ENCODE results near the gene GMDS. TPM values are rescaled to one million over a fixed set of nuclear protein-coding genes. Genes with fewer than 3 reads are reported as not detected.

GMDS gene
- total RNA-seq, 1 experiment from 2014 or later: 27.6 TPM

DNA sequence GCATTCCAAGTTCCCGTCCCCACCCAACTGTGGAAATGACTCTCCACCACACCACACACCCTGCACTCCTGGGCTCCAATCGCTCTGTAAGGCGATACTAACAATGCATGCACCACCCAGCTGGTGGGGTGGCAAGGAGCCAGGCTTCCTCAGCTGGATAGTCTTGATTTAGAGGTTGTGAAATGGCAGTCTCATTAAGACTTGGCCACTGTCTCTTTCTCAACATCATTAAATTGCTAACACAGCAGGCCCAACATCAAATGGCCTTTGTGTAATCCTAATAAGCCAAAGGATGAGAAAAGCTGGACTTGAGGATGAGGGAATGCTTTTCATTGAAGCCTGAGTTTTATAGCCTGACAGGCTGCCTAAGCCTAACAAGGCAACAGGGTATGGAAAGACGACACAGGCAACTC, 223.7 kb downstream of the GMDS start:
- Histone ChIP-seq H3K9me3 (ENCODE audit: control insufficient read depth, low read depth, low read length) (no peaks in the 10 kb centered on the region), H3K23me2 (ENCODE audit: insufficient read length, low read depth, low read length, poor library complexity, severe bottlenecking) (no peaks in the 10 kb centered on the region), H2BK12ac (ENCODE audit: insufficient read length, low read depth, low read length) (no peak overlapping the region), H3K79me1 (ENCODE audit: insufficient read depth, low read depth, low read length, poor library complexity, severe bottlenecking) (no peaks in the 10 kb centered on the region), H3K79me2 (ENCODE audit: insufficient read depth, low read length) (no peaks in the 10 kb centered on the region), H3K4me2 (ENCODE audit: insufficient read depth, insufficient read length, low read length) (no peak overlapping the region), H3K56ac (ENCODE audit: insufficient read length, low read depth, low read length) (no peak overlapping the region), H3K4ac (ENCODE audit: low read depth, low read length) (no peak overlapping the region), H3K27ac (ENCODE audit: insufficient read length, low read depth, low read length) (no peak overlapping the region), H4K91ac (ENCODE audit: insufficient read length, low read depth, low read length) (no peak overlapping the region), H2BK5ac (ENCODE audit: insufficient read length, low read length) (no peak overlapping the region), H4K5ac (ENCODE audit: insufficient read length, low read depth, low read length) (no peak overlapping the region), H2AK5ac (ENCODE audit: insufficient read length, low read length) (no peak overlapping the region), H3K9ac (ENCODE audit: extremely low read depth, insufficient read length, low read length) (no peak overlapping the region), H3K27me3 (ENCODE audit: insufficient read depth, low read length) (no peaks in the 10 kb centered on the region), H3K23ac (ENCODE audit: insufficient read length, low read depth, low read length) (no peak overlapping the region), H4K8ac (replicated peaks; ENCODE audit: insufficient read length, low read depth, low read length) (no peak overlapping the region), H2BK20ac (ENCODE audit: low read depth, low read length, poor library complexity, severe bottlenecking) (no peak overlapping the region), H3K18ac (ENCODE audit: insufficient read length, low read depth, low read length) (no peak overlapping the region), H2AFZ (ENCODE audit: low read length) (no peak overlapping the region), H3K14ac (ENCODE audit: insufficient read depth, low read length) (no peak overlapping the region), H4K20me1 (ENCODE audit: control insufficient read depth, insufficient read depth, insufficient read length) (no peaks in the 10 kb centered on the region), H3K4me1 (ENCODE audit: insufficient read depth, low read length) (peaks cover 5% of the 10 kb centered on the region; the same call in 1 of the 2 replicates), H2BK120ac (ENCODE audit: low read depth, low read length, poor library complexity, severe bottlenecking) (no peak overlapping the region), H3T11ph (ENCODE audit: low read length) (no peak overlapping the region), H2BK15ac (ENCODE audit: low read depth, low read length) (no peak overlapping the region)
- H3K4me1 Mint-ChIP-seq: peaks cover 13 to 16% of the 10 kb centered on the region in 2 experiments
- H3K36me3 Mint-ChIP-seq (ENCODE audit: insufficient read depth in 1 of 3, low read depth in 3 of 3): no peaks in the 10 kb centered on the region
- no peak for DNase-seq
- no peaks in the 10 kb centered on the region for H3K9me3 Mint-ChIP-seq
- no peaks in the 10 kb centered on the region for H3K27me3 Mint-ChIP-seq (ENCODE audit: low read depth)
- H3K4me3 Mint-ChIP-seq: no peak overlapping the region
- WGBS (ENCODE audit: extremely low coverage, insufficient read length, low lambda C conversion rate): no CpG with 5 or more reads among the region's 4 CpGs
- H3K27ac Mint-ChIP-seq: peak overlapping the region; percentile 16 to 74 (median 59); a peak in 4 of 7 replicates
- TF ChIP-seq, protein P1, sequence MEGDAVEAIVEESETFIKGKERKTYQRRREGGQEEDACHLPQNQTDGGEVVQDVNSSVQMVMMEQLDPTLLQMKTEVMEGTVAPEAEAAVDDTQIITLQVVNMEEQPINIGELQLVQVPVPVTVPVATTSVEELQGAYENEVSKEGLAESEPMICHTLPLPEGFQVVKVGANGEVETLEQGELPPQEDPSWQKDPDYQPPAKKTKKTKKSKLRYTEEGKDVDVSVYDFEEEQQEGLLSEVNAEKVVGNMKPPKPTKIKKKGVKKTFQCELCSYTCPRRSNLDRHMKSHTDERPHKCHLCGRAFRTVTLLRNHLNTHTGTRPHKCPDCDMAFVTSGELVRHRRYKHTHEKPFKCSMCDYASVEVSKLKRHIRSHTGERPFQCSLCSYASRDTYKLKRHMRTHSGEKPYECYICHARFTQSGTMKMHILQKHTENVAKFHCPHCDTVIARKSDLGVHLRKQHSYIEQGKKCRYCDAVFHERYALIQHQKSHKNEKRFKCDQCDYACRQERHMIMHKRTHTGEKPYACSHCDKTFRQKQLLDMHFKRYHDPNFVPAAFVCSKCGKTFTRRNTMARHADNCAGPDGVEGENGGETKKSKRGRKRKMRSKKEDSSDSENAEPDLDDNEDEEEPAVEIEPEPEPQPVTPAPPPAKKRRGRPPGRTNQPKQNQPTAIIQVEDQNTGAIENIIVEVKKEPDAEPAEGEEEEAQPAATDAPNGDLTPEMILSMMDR (conservative IDR thresholded peaks at IDR 0.05): no peak
